Endometrial microvascular endothelial cells (primary cell): Measurements from ENCODE around the gene MAP7. TPM values are rescaled to one million over a fixed set of nuclear protein-coding genes. Genes with fewer than 3 reads are reported as not detected.
"Not testable (repeated sequence)": the region's sequence is repeated elsewhere in the genome, so short reads cannot be mapped to it uniquely, and the experiment has no call there.

Experiments used
- in situ Hi-C: cut with HindIII; loops from 2 replicates; pipeline ENCODE4 v1.10.0; 2017; ENCODE audit warnings: low sequenced_read_pairs, low pct_unique_long_range_greater_than_20kb; ENCODE audit errors: inconsistent ontology term
- total RNA-seq: library from RNA; depleted of rRNA; stranded (reverse); fragments of >200 nt; gene quantifications from one replicate; pipeline ENCODE4 v1.2.3, GENCODE V29; 2015; ENCODE audit errors: inconsistent ontology term

The MAP7 gene
- total RNA-seq, 1 donor from 2014 or later, result not detected

DNA sequence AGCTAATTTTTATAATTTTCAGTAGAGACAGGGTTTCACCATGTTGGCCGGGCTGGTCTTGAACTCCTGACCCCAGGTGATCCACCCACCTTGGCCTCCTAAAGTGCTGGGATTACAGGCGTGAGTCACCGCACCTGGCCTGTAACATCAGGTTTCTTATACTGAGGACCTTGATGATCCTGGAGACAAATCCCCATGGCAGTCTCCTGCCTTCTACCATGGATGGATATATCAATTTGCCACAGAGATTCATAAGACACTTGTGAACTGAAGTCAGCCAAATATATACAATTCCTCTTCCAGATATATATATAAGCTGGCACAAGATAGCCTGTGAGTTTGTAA, 60.6 kb downstream of the MAP7 start:
- in situ Hi-C loops, result not testable (repeated sequence)

DNA sequence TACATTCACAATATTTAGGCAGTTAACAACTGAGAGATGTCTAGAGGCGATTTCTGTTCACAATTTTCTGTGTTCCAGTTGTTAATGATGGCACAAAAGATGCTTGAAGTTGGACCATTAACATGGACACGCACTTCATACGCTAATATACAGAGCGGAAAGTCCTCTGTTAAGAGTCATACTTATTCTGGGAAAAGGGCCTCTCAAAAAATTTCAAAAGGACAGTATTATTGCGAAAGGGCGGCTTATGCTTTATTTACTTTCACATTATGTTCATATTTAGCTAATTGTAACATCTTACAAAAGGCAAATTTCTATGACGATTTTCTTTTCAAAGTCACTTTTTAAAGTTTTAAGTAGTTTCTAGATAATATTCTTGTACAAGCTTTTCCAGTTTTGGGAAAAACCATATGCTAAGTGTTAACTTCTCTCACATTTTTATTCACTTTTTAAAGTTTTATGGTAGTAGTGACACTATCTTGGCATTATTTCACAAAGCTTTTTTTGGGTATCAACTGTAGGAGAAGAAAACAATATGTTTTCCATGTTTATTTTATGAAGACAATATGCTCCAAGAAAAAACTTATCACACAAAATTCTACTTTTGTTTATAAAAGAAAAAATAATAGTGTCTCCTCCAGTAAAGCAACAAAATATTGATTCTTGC, 62.3 kb downstream of the MAP7 start:
- in situ Hi-C loops, result no loop called here

DNA sequence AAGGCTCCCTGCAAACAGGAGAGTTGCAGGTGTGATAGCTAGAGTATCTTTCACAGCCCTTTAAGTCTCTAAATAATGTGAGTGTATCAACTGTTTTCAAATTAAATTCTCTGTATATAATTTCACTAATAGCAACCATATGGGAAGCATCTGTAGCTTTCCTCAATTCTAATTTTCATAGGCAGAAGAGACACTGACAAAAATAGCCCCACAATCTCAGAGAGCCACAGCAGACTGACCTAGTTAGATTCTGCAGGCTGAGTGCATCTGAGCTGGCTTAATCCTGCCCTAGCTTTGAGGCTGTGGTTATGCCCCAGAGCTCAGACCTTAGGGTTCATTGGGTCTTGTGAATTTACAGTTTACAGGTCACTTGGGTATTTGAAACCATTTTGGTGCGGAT, 63.9 kb downstream of the MAP7 start:
- in situ Hi-C loops, result no loop called here

GRCh38 chr6:136483906-136484305, 66.3 kb downstream of the MAP7 start:
- in situ Hi-C loops, result no loop called here

- in situ Hi-C loops, result not testable (repeated sequence)
Observed at GRCh38 chr6:136483005-136483404, 67.2 kb downstream of the MAP7 start.

GRCh38 chr6:136477548-136477947, 72.7 kb downstream of the MAP7 start:
- in situ Hi-C loops, result no loop called here

DNA sequence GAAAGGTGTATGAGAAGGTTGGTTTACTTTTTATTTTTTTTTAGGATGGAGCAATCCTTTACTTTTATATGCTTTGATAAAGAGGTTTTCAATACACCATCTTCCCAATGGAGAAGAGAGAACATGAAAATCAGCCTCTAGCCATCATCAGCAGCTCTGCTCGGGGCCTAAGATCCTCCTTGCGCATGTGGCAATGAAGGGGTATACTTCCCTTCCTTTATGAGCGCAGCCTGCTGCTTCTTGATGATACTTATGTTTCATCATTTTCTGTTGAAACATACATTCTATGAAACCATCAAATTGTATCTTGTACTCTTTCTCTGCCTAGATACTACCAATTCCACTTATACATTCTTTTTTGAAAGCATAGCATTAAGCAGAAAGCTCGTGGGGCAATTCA, 74.5 kb downstream of the MAP7 start:
- in situ Hi-C loops, result no loop called here

GRCh38 chr6:136474241-136474640, 76.0 kb downstream of the MAP7 start:
- in situ Hi-C loops, result no loop called here

DNA sequence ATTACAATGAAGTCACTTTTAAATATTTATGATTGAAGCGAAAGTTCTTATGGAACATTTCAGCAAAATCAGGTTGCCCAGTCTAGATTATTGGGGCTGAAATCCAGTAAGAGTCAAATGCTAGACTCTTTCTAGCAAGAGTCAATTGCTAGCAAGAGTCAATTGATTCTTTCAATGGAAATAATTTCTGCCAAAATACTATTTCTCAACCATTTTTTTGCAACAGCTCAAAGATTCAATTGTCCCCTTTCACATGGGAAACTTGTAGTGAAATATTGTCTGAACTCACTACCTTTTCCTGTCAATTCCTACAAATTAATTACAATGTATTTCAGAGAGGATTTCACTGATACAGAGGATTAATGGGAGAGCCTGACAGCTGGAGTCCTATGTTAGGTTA, 78.3 kb downstream of the MAP7 start:
- in situ Hi-C loops, result no loop called here

DNA sequence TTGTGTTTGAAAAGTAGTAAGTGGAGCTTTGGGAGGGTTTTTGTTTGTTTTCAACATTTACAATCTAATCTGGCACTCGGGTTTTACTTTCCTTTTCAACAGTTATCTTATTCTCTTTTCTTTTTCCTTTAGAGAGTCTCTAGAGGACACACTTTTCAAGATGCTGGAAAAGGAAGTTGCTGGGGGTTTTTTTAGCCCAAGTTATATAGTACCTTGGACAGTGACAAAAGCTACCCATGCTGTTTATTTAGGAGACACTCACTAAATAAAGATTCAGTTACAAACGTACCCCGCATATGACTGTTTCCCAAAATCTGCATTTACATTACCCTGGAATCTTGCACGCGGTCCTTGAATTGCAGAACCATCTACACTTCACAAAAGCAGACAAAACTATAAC, 78.8 kb downstream of the MAP7 start:
- in situ Hi-C loops, result no loop called here

GRCh38 chr6:136470044-136470443, 80.2 kb downstream of the MAP7 start:
- in situ Hi-C loops, result no loop called here

- in situ Hi-C loops, result no loop called here
Observed at GRCh38 chr6:136469154-136469553, 81.1 kb downstream of the MAP7 start.

GRCh38 chr6:136468711-136469110, 81.5 kb downstream of the MAP7 start:
- in situ Hi-C loops, result no loop called here

GRCh38 chr6:136467186-136467585, 83.0 kb downstream of the MAP7 start:
- in situ Hi-C loops, result no loop called here

- in situ Hi-C loops, result no loop called here
Observed at GRCh38 chr6:136466777-136467176, 83.4 kb downstream of the MAP7 start.

- in situ Hi-C loops, result no loop called here
Observed at GRCh38 chr6:136465766-136466303, 84.4 kb downstream of the MAP7 start.

DNA sequence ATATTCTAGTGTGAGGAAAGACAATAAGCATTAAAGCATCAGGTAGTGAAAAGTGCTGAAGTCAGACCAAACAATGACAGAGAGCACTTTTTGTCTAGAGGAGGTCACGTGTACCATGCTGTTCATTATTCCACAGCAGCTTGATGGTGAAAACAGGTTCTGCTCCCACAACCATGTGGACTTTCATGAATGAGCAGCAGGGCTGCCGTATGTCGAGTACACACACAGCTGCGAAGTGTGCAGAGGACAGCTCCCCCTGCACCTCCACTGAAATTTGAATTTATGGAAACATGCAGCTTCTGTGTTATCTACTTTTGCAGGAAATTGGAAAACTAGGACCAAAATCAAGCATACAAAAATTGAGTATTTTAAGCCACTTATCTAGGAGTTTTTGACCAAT, 85.3 kb downstream of the MAP7 start:
- in situ Hi-C loops, result no loop called here

- in situ Hi-C loops, result no loop called here
Observed at GRCh38 chr6:136464148-136464547, 86.1 kb downstream of the MAP7 start.

GRCh38 chr6:136463743-136464142, 86.5 kb downstream of the MAP7 start:
- in situ Hi-C loops, result no loop called here

DNA sequence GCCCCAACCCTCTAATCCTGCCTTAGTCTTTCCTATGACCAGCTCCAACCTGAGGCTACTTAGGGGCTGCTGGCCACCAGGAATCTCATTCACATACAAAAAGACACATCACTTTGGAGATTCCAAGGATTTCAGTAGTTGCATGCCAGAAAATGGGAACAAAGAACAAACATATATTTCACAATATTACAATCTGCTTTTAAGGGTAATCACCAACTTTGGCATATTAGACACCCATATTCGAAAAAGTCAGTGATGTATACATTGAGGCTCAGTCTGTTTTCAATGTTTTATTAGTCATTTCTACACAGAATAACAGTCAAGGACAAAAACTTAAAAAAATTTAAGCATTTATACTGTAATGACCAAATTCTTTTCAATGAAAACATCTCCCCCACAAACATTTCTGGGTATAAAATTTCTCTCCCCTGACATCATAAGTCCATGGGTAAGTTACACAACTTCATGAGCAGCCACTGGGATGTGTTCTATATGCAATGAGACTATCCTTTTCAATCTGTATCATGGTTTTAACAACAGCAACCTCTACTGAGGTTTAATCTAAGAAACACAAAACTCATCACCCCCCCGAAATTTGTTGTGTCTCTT, 103.5 kb downstream of the MAP7 start:
- in situ Hi-C loops, result no loop called here

DNA sequence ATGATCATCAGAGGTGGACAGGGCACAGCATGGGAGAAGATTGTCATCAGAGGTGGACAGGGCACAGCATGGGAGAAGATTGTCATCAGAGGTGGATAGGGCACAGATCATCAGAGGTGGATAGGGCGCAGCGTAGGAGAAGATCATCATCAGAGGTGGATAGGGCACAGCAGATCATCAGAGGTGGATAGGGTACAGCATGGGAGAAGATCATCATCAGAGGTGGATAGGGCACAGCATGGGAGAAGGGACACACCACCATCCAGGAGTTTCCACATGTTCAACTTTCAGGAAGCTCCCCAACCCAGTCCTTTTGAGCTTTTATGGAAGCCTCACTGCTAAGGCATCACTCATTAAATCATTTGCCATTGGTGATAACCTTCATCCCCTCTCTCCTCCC, 104.1 kb downstream of the MAP7 start:
- in situ Hi-C loops, result no loop called here
